NK-92 (cell line): Measurements from ENCODE around the gene ACKR3.

ENCODE experiments used
- DNase-seq: peaks from one replicate; lab custom pipeline; 2025; ENCODE audit not compliant: unreplicated experiment; lab: John Stamatoyannopoulos, UW

Gene ACKR3

GRCh38 chr2:236583621-236584203 lies 14.1 kb downstream of the ACKR3 start:
- no peak for DNase-seq

GRCh38 chr2:236584521-236585384 lies 15.1 kb downstream of the ACKR3 start:
- DNase-seq = no peak

GRCh38 chr2:236585966-236586365 lies 16.3 kb downstream of the ACKR3 start:
- no peak for DNase-seq

GRCh38 chr2:236587861-236588815 lies 18.5 kb downstream of the ACKR3 start:
- DNase-seq = no peak

GRCh38 chr2:236588932-236589592 lies 19.4 kb downstream of the ACKR3 start:
- DNase-seq = no peak

- no peak for DNase-seq
Observed at GRCh38 chr2:236590846-236591245, 21.2 kb downstream of the ACKR3 start.

- DNase-seq = no peak
Observed at GRCh38 chr2:236592821-236593220, 23.2 kb downstream of the ACKR3 start.

GRCh38 chr2:236593531-236593930 lies 23.9 kb downstream of the ACKR3 start:
- DNase-seq = no peak

GRCh38 chr2:236593956-236594355 lies 24.3 kb downstream of the ACKR3 start:
- DNase-seq = no peak

GRCh38 chr2:236597629-236598028 lies 28.0 kb downstream of the ACKR3 start:
- DNase-seq = no peak

GRCh38 chr2:236599059-236599458 lies 29.4 kb downstream of the ACKR3 start:
- DNase-seq = no peak

- DNase-seq = no peak
Observed at GRCh38 chr2:236600158-236600557, 30.5 kb downstream of the ACKR3 start.

GRCh38 chr2:236600892-236601291 lies 31.3 kb downstream of the ACKR3 start:
- no peak for DNase-seq

GRCh38 chr2:236601316-236602202 lies 31.9 kb downstream of the ACKR3 start:
- DNase-seq = no peak

- DNase-seq = no peak
Observed at GRCh38 chr2:236602678-236603077, 33.1 kb downstream of the ACKR3 start.

- DNase-seq = no peak
Observed at GRCh38 chr2:236603361-236604015, 33.9 kb downstream of the ACKR3 start.

- DNase-seq = no peak
Observed at GRCh38 chr2:236604575-236605344, 35.1 kb downstream of the ACKR3 start.

- DNase-seq = no peak
Observed at GRCh38 chr2:236605345-236605734, 35.7 kb downstream of the ACKR3 start.

GRCh38 chr2:236606023-236606422 lies 36.4 kb downstream of the ACKR3 start:
- no peak for DNase-seq
